ENCODE results near the gene CCPG1.

- no peak for TF ChIP-seq EZH2 (IDR thresholded peaks at IDR 0.05)
- TF ChIP-seq, protein P1, sequence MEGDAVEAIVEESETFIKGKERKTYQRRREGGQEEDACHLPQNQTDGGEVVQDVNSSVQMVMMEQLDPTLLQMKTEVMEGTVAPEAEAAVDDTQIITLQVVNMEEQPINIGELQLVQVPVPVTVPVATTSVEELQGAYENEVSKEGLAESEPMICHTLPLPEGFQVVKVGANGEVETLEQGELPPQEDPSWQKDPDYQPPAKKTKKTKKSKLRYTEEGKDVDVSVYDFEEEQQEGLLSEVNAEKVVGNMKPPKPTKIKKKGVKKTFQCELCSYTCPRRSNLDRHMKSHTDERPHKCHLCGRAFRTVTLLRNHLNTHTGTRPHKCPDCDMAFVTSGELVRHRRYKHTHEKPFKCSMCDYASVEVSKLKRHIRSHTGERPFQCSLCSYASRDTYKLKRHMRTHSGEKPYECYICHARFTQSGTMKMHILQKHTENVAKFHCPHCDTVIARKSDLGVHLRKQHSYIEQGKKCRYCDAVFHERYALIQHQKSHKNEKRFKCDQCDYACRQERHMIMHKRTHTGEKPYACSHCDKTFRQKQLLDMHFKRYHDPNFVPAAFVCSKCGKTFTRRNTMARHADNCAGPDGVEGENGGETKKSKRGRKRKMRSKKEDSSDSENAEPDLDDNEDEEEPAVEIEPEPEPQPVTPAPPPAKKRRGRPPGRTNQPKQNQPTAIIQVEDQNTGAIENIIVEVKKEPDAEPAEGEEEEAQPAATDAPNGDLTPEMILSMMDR (IDR thresholded peaks at IDR 0.05 in 2 of 3, conservative IDR thresholded peaks at IDR 0.05 in 1 of 3; ENCODE audit: borderline replicate concordance in 1 of 3, insufficient read depth in 1 of 3, low read depth in 2 of 3, low read length in 2 of 3) = no peak
- no peak for TF ChIP-seq TCF7L2 (IDR thresholded peaks at IDR 0.05; ENCODE audit: borderline replicate concordance, extremely low read depth, insufficient read depth, insufficient read length)
- no peak for TF ChIP-seq REST (IDR thresholded peaks at IDR 0.05; ENCODE audit: low read depth)
- TF ChIP-seq EGR1 (IDR thresholded peaks at IDR 0.05; ENCODE audit: low read depth) = no peak
- no peak for TF ChIP-seq CEBPB (IDR thresholded peaks at IDR 0.05; ENCODE audit: low read depth)
- no peak for TF ChIP-seq POLR2A (IDR thresholded peaks at IDR 0.05; ENCODE audit: borderline replicate concordance, extremely low read depth, insufficient read depth, insufficient read length)
- no peak for TF ChIP-seq POLR2AphosphoS5 (IDR thresholded peaks at IDR 0.05; ENCODE audit: low read depth, low read length)
- TF ChIP-seq, protein P2, sequence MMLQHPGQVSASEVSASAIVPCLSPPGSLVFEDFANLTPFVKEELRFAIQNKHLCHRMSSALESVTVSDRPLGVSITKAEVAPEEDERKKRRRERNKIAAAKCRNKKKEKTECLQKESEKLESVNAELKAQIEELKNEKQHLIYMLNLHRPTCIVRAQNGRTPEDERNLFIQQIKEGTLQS (IDR thresholded peaks at IDR 0.05) = no peak
- no peak for TF ChIP-seq RAD21 (IDR thresholded peaks at IDR 0.05; ENCODE audit: low read depth)
These were observed 85.7 kb downstream of the CCPG1 start for GRCh38 chr15:55322467-55322866.
